ENCODE results near the gene SFXN2. TPM values are rescaled to one million over a fixed set of nuclear protein-coding genes. Genes with fewer than 3 reads are reported as not detected.

SFXN2 gene
- total RNA-seq, 2 experiments from 2014 or later = 38.1 to 45.1 TPM

- Histone ChIP-seq H3K79me2 (ENCODE audit: insufficient read depth, low read depth, low read length) (peaks cover 27% of the 10 kb centered on the region), H3K4me2 (ENCODE audit: low read length) (peak overlapping the region; percentile 91), H3K4me3 (ENCODE audit: low read depth, low read length, poor library complexity, severe bottlenecking) (peak overlapping the region; percentile 96), H4K20me1 (ENCODE audit: insufficient read depth, low read length) (no peaks in the 10 kb centered on the region; the same call in 1 of the 2 replicates), H2AFZ (ENCODE audit: low read length) (peak overlapping the region; percentile 61; the same call in 1 of the 2 replicates), H3K9me2 (ENCODE audit: insufficient read depth, low read length) (no peaks in the 10 kb centered on the region), H3K4me1 (ENCODE audit: insufficient read depth, low read length, poor library complexity, severe bottlenecking) (peaks cover 23% of the 10 kb centered on the region), H3K9me3 (ENCODE audit: low read length) (no peaks in the 10 kb centered on the region), H3K36me3 (ENCODE audit: insufficient read depth, low read length) (no peaks in the 10 kb centered on the region), H3K27ac (ENCODE audit: low read depth, low read length, poor library complexity, severe bottlenecking) (peak overlapping the region; percentile 34)
- no peak for TF ChIP-seq EZH2phosphoT487 (IDR thresholded peaks at IDR 0.05; ENCODE audit: borderline replicate concordance, low read depth, low read length)
- no peak for TF ChIP-seq CTCF (conservative IDR thresholded peaks at IDR 0.05; ENCODE audit: low read length)
- ChIA-PET POLR2A (interaction anchor here (0.7 to 2.5 kb wide), 7 partner anchors 8 to 100 kb away, joined by 3 to 14 read pairs (median 4); partner anchors contain the start of genes ARL3, SFXN2 and TRIM8), CTCF (ENCODE audit: unreplicated experiment) (interaction anchor here (0.6 kb wide), 1 partner anchor 1376 kb away, joined by 8 read pairs; no protein-coding TSS in a partner anchor)
- intact Hi-C loops (cut with micrococcal nuclease; ENCODE audit: unreplicated experiment) = loop anchor here (5.0 kb wide), 1 partner anchor 68 kb away; no protein-coding TSS in a partner anchor
- DNase-seq (ENCODE audit: low spot score) = peak; percentile 61
- no TSS peak for BruUV-seq (replicated peaks)
Measured at GRCh38 chr10:102744374-102745051, 30.1 kb downstream of the SFXN2 start.

- POLR2A ChIA-PET = interaction anchor here (0.6 to 2.5 kb wide), 5 partner anchors 7 to 110 kb away, joined by 3 to 14 read pairs (median 5); partner anchors contain the start of genes ARL3 and SFXN2
- H3K9me3 ChIP-seq (ENCODE audit: low read length) = no peaks in the 10 kb centered on the region
- H3K4me3 ChIP-seq (ENCODE audit: low read depth, low read length, poor library complexity, severe bottlenecking) = peak overlapping the region; percentile 96
- H3K4me2 ChIP-seq (ENCODE audit: low read length) = peak overlapping the region; percentile 91
- no peak for TF ChIP-seq EZH2phosphoT487 (IDR thresholded peaks at IDR 0.05; ENCODE audit: borderline replicate concordance, low read depth, low read length)
- no peak for TF ChIP-seq CTCF (conservative IDR thresholded peaks at IDR 0.05; ENCODE audit: low read length)
- peaks cover 23% of the 10 kb centered on the region for H3K4me1 ChIP-seq (ENCODE audit: insufficient read depth, low read length, poor library complexity, severe bottlenecking)
- intact Hi-C loops (cut with micrococcal nuclease; ENCODE audit: unreplicated experiment) = loop anchor here (5.0 kb wide), 1 partner anchor 67 kb away; no protein-coding TSS in a partner anchor
- H3K36me3 ChIP-seq (ENCODE audit: insufficient read depth, low read length) = no peaks in the 10 kb centered on the region
- no TSS peak for BruUV-seq (replicated peaks)
- CTCF ChIA-PET (ENCODE audit: unreplicated experiment) = interaction anchor here (0.6 kb wide), 1 partner anchor 1375 kb away, joined by 8 read pairs; no protein-coding TSS in a partner anchor
- peaks cover 27% of the 10 kb centered on the region for H3K79me2 ChIP-seq (ENCODE audit: insufficient read depth, low read depth, low read length)
- no peak for DNase-seq (ENCODE audit: low spot score)
- H4K20me1 ChIP-seq (ENCODE audit: insufficient read depth, low read length) = no peaks in the 10 kb centered on the region; the same call in 1 of the 2 replicates
- no peaks in the 10 kb centered on the region for H3K9me2 ChIP-seq (ENCODE audit: insufficient read depth, low read length)
- no peak overlapping the region for H2AFZ ChIP-seq (ENCODE audit: low read length)
- H3K27ac ChIP-seq (ENCODE audit: low read depth, low read length, poor library complexity, severe bottlenecking) = no peak overlapping the region
Measured at GRCh38 chr10:102745157-102745556, 30.7 kb downstream of the SFXN2 start.
